NCI-H2107 treated with DMSO at 0.1 percent for 48 hours (cell line): ENCODE data around the gene STKLD1.
A peak's percentile ranks its signal among the peaks of the same experiment; 100 is the strongest.
"Not testable (repeated sequence)": the region's sequence is repeated elsewhere in the genome, so short reads cannot be mapped to it uniquely, and the experiment has no call there.

Source experiments
- DNase-seq: peaks from one replicate; lab custom pipeline; 2025; ENCODE audit not compliant: unreplicated experiment; lab: John Stamatoyannopoulos, UW

The STKLD1 gene

DNA sequence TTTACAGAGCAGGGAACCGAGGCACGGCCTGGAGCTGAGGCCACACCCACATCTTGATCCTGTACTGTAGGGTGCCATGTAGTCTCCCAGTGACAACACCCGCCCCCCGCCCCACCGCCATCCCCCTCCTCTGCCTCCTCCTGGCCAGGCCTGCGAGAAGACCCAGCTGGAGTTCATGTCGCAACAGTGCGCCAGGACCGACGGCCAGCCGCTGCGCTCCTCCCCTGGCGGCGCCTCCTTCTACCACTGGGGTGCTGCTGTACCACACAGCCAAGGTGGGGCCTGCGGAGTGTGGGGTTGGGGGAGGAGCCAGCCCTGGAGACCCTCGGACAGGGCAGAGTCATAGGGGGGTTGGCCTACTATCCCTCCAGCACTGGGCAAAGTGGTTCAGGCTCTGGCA, 60.5 kb downstream of the STKLD1 start:
- DNase-seq, result no peak

DNA sequence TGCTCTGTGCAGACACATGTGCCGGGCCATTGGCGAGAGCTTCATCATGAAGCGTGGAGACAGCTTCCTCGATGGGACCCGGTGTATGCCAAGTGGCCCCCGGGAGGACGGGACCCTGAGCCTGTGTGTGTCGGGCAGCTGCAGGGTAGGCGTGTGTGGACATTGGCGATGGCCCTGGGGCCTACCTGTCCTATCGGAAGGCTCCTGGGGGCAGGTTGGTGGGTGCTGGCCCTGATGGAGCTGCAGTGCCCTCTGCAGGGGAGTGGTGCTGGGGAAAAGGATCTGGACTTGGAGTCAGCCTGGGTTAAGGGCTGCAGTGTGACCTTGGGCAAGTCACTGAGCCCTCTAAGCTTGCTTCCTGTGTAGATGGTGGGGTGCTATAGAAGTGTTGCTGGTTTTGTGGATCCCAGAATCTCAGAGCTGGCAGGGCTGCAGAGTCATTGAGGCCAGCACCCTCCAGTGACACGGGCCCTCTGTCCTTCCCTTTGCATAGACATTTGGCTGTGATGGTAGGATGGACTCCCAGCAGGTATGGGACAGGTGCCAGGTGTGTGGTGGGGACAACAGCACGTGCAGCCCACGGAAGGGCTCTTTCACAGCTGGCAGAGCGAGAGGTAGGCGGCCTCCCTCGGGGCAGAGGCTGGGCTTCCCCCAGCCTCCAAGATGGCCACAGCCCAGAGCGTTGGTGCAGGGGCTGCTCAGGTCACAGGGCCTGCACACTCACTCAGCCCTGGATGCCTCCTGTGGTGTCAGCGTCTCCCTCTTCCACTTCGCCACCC, 61.8 kb downstream of the STKLD1 start:
- no peak for DNase-seq

DNA sequence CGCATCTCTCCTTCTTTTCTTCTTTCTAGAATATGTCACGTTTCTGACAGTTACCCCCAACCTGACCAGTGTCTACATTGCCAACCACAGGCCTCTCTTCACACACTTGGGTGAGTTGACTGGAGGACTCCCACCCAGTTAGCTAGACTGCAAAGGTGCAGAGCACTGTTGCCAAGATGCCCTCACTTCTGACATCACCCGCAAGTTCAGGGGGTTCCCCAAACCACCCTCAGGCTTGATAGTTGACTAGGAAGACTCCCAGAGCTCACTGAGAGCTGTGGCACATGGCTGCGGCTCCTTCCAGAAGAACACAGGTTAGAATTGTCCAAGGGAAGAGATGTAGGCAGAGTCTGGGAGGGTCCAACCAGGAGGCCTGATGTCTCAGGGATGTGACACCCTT, 63.2 kb downstream of the STKLD1 start:
- DNase-seq, result no peak

DNA sequence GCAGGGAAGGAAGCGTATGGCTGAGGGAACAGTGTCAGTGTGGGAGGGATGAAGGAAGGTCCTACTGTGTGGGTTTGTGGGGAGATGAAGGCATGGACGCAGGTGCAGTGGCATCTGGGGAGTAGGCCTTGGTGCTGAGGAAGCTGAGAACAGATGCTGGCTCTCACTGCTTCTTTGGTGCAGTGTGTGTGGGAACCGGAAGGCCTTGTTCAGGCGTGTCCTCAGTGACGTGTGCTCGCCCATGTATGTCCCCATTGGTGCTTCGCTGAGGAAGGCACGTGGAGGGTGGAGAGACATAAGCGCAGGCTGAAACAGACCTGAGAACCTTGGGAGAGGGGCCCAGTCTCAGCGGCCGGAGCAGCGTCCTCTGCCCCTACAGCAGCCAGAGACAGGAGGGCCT, 64.7 kb downstream of the STKLD1 start:
- no peak for DNase-seq

DNA sequence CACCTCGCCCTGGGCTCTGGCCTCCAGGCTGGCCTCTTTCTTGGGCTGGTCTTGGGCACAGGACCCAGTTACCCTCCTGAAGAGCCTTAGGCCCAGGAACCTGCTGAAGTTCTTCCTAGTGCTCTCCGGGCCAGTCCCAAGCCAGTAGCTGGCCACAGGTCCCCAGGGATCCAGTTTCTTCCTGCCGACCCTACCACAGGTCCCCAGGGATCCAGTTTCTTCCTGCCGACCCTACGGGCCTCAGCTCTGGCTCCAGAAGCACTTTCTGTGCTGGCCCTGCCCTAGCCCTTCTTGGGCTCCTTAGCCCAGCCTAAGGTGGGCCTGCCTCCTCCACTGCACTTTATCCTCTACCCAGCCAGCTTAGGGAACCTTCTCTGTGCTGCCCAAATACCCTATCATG, 65.4 kb downstream of the STKLD1 start:
- no peak for DNase-seq

DNA sequence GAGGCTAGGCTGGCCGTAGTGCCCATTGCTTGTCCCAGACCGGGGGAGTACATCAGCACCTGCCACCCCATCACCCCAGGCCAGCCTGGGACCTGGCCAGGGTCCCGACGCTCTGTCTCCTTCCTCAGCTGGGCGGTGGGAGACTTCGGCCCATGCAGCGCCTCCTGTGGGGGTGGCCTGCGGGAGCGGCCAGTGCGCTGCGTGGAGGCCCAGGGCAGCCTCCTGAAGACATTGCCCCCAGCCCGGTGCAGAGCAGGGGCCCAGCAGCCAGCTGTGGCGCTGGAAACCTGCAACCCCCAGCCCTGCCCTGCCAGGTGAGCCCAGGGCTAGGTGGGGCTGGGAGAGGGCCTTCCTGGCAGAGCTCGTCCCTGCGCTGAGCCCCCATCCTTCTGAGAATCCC, 67.1 kb downstream of the STKLD1 start:
- no peak for DNase-seq

DNA sequence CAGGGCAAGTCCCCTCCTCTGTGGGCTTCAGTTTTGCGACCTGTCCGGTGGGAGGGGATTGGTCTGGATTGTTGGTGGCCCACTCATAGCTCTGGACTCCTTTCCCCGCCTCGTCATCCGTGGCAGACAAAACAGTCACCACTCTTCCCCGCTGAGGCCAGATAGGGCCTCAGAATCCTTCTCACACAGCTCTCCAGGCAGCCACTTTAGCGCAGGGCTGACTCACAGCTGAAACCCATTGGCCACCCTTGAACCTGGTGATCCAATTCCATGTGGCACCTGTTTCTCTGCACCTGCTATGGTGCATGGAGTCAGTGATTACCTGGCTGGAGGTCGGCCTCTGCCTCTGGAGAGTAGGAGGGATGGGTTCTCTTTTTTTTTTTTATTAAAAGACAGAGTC, 67.8 kb downstream of the STKLD1 start:
- peak; percentile 80 for DNase-seq

DNA sequence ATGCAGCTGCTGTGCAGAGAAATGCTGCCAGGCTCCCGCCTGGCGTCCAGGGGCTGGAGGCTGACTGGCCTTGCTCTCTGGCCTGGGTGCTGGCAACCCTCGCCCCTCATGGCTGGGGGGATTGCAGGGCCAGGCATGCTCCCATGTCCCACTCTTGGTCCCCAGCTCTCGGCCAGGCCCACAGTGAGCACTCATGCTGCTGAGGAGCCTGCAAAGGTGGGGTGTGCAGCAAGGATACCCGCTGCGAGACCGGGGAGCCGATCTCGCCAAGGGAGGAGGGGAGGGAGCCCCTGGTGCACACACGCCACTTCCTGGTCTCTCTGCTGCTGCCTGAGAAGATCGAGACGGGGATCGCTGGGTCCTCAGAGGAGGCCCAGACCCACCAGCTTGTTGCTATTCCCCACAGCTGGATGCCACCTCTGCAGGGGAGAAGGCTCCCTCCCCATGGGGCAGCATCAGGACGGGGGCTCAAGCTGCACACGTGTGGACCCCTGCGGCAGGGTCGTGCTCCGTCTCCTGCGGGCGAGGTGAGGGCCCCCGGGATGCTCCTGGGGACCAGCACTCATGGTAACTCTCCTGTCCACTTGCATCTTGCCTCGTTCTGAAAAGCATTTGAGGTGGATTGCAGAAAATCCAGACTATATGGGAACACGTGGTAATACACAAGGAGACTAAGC, 69.3 kb downstream of the STKLD1 start:
- no peak for DNase-seq

DNA sequence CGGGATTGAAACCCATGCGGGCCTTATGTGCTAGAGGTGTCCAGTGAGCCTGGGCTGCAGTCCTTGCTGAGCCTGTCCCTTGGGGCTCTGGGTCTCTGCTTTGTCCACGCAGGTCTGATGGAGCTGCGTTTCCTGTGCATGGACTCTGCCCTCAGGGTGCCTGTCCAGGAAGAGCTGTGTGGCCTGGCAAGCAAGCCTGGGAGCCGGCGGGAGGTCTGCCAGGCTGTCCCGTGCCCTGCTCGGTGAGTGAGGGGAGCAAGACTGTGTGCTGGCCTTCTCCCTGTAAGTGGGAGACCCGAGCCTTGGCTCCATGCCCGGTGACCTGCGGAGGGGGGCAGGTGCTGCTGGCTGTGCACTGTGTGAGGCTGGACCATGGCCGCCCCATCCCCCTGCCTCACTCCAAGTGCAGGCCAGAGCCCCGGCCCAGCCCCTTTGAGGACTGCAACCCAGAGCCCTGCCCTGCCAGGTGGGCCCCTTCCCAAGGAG, 72.4 kb downstream of the STKLD1 start:
- DNase-seq, result no peak

DNA sequence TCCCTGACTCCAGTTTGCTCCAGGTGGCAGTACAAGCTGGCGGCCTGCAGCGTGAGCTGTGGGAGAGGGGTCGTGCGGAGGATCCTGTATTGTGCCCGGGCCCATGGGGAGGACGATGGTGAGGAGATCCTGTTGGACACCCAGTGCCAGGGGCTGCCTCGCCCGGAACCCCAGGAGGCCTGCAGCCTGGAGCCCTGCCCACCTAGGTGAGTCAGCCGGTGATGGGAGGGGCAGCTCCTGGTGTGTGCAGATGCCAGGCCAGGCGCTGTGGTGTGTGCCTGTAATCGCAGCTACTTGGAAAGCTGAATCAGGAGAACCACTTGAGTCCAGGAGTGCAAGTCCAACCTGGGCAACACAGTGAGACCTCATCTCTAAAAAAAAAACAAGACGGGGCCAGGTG, 73.6 kb downstream of the STKLD1 start:
- peak; percentile 27 for DNase-seq

DNA sequence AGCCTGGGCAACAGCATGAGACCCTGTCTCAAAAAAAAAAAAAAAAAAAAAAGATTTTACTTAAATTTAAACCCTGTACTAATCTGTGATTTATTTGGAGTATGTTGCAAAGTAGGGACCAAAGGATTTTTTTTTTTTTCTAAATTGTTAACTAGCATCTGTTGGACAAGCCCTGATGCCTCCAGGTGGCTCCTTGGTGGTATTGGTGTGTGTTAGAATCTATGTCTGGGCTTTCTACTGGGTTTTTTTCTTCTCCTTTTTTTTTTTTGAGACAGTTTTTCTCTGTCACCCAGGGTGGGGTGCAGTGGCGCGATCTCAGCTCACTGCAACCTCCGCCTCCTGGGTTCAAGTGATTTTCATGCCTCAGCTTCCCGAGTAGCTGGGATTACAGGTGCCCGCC, 75.7 kb downstream of the STKLD1 start:
- not testable (repeated sequence) for DNase-seq

DNA sequence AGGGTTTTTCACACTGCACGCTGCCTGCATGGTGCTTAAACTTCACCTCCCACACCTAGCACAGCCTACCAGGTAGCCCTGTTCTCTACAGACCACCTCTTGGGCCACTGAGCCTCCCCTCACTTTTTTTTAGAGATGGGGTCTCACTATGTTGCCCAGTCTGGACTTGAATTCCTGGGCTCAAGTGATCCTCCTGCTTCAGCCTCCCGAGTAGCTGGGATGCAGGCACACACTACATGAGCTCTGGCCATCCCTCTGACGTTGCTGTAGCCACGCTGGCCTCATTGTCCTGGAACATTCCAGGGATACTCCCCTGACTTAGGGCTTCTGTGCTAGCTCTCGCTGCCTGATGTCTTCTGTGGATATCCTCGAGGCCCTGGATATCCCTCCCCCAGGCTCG, 76.4 kb downstream of the STKLD1 start:
- DNase-seq, result no peak

DNA sequence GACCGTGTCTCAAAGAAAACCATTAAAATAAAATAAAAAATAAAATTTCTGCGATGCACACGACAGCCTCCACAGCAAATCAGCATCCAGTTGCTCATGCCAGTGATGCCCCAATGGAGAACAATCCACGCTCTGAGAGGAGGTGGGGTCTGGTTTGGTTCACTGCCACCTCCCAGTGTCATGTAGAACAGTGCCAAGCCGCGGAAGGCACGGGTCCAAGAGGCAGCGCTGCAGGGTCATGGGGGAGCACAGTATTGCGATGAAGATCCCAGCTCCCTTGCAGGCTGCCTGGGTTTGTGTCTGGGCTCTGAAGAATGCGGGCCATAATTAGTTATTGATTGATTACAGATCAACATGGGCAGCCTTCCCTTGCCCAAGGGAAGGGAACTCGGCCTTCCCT, 77.5 kb downstream of the STKLD1 start:
- DNase-seq, result no peak

DNA sequence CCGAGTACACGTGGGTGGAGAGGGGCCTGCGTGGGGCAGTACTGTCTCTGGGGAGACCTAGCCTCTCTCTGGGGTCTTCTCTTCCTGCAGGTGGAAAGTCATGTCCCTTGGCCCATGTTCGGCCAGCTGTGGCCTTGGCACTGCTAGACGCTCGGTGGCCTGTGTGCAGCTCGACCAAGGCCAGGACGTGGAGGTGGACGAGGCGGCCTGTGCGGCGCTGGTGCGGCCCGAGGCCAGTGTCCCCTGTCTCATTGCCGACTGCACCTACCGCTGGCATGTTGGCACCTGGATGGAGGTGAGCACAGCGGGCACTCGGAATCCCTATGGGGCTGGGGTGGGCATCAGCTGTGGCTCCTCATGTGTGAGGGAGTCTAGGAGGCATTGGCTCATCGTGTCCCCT, 78.2 kb downstream of the STKLD1 start:
- DNase-seq, result no peak

DNA sequence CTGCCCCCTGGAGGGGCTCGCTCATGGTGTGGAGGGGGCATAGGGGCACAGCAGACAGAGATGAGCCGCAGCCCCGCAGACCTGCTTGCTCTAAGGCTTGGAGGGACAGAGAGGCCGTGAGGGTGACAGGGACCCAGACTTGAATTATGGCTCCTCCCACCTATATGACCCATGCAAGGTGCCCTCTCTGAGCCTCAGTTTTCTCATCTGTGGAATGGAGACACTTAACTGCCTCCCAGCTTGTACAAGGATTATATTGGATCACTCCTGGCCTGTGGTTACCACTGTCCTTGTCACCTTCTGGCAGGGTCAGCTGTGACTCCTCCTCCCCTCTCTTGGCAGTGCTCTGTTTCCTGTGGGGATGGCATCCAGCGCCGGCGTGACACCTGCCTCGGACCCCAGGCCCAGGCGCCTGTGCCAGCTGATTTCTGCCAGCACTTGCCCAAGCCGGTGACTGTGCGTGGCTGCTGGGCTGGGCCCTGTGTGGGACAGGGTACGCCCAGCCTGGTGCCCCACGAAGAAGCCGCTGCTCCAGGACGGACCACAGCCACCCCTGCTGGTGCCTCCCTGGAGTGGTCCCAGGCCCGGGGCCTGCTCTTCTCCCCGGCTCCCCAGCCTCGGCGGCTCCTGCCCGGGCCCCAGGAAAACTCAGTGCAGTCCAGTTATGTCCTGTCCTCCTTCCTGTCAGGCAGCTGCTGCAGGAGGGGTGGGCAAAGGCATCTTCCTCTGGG, 78.9 kb downstream of the STKLD1 start:
- DNase-seq, result no peak
